ENCODE measurements around the gene GMNN.
"Not testable (repeated sequence)": the region's sequence is repeated elsewhere in the genome, so short reads cannot be mapped to it uniquely, and the experiment has no call there.

The GMNN gene

DNA sequence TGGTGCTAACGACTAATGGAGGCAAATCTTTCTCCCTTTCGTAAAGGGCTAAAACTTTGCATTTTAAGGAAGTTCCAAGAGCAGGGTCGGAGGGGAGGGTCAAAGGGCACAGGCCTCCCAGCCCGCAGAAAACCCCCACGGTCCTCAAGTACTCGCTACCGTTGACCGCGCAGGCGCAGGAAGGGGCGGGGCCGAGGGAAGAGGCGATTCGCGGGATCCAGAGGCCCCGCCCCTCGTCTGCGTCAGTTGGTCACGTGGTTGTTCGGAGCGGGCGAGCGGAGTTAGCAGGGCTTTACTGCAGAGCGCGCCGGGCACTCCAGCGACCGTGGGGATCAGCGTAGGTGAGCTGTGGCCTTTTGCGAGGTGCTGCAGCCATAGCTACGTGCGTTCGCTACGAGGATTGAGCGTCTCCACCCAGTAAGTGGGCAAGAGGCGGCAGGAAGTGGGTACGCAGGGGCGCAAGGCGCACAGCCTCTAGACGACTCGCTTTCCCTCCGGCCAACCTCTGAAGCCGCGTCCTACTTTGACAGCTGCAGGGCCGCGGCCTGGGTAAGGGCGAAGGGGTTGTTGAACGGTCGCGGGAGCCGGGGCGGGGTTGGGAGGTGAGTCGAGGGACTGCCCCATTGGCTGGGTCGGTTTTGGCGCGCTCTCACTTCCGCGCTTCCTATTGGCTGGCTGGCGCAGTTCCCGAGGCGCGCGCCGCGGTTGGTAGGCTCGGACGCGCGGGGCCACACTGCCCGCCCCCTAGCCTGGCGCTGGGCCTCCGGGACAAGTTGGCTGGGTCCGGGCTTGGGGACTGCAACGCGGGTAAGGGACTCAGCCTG, at the start of gene GMNN:
TSS of gene GMNN (plus strand) at position 242 of the 824 bp plus-strand sequence. CDS start 2,310 bp downstream, outside the sequence.
- H3K27me3 Mint-ChIP-seq (ENCODE audit: low read depth): no peaks in the 10 kb centered on the region
- H3K27ac Mint-ChIP-seq: peak within 1 kb of the TSS; percentile 97
- peaks cover 31% of the 10 kb centered on the region for H3K4me1 Mint-ChIP-seq (ENCODE audit: low read depth)
- H3K4me3 Mint-ChIP-seq: peak within 1 kb of the TSS; percentile 96
- peaks cover 8% of the 10 kb centered on the region for H3K36me3 Mint-ChIP-seq (ENCODE audit: low read depth)
- no peaks in the 10 kb centered on the region for H3K9me3 Mint-ChIP-seq

DNA sequence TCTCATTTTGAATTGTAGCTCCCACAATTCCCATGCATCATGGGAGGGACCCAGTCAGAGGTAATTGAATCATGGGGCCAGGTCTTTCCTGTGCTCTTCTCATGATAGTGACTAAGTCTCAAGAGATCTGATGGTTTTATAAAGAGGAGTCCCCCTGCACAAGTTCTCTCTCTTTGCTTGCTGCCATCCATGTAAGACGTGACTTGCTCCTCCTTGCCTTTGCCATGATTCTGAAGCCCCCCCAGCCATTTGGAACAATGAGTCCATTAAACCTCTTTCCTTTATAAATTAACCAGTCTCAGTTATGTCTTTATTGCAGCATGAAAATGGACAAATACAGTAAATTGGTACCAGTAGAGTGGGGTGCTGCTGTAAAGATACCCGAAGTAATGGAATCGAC, 44.1 kb upstream of the GMNN start:
- peaks cover 30% of the 10 kb centered on the region for H3K9me3 Mint-ChIP-seq
- H3K27me3 Mint-ChIP-seq (ENCODE audit: low read depth); H3K4me3 Mint-ChIP-seq; H3K36me3 Mint-ChIP-seq (ENCODE audit: low read depth); H3K27ac Mint-ChIP-seq; H3K4me1 Mint-ChIP-seq (ENCODE audit: low read depth): not testable (repeated sequence)

DNA sequence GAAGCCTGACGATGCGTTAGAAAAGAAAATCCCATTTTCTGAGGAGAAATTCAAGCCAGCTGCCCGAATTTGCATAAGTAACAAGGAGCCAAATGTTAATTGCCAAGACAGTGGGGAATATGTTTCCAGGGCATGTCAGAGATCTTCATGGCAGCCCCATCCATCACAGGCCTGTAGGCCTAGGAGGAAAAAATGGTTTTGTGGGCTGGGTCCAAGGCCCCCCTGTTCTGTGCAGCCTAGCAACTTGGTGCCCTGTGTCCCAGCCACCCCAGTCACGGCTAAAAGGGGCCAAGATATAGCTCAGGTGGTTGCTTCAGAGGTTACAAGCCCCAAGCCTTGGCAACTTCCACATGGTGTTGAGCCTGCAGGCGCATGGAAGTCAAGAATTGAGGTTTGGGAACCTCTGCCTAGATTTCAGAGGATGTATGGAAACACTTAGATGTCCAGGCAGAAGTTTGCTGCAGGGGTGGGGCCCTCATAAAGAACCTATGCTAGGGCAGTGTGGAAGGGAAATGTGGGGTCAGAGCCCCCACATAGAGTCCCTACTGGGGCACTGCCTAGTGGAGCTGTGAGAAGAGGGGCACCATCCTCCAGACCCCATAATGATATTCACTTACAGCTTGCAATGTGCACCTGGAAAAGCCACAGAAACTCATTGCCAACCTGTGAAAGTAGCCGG, 43.1 kb upstream of the GMNN start:
- H3K4me3 Mint-ChIP-seq; H3K4me1 Mint-ChIP-seq (ENCODE audit: low read depth); H3K27ac Mint-ChIP-seq; H3K36me3 Mint-ChIP-seq (ENCODE audit: low read depth); H3K27me3 Mint-ChIP-seq (ENCODE audit: low read depth): not testable (repeated sequence)
- peaks cover 30% of the 10 kb centered on the region for H3K9me3 Mint-ChIP-seq

DNA sequence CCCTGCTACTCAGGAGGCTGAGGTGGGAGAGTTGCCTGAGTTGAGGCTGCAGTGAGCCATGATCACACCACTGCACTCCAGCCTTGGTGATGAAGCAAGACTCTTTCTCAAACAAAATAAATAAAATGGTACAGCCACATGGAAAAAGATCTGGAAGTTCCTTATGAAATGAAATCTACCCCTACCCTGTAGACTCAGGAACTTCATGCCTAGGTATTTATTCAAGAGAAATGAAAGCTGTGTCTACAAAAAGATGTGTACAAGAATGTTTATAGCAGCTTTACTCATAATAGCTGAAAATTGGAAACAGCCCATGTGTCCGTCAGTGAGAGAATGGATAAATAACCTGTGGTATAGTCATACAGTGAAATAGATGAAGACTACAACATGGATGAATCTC, 40.6 kb upstream of the GMNN start:
- no peak overlapping the region for H3K4me3 Mint-ChIP-seq
- peaks cover 7% of the 10 kb centered on the region for H3K36me3 Mint-ChIP-seq (ENCODE audit: low read depth)
- peaks cover 8% of the 10 kb centered on the region for H3K27me3 Mint-ChIP-seq (ENCODE audit: low read depth)
- H3K9me3 Mint-ChIP-seq: peaks cover 25% of the 10 kb centered on the region
- H3K4me1 Mint-ChIP-seq (ENCODE audit: low read depth): peaks cover 5% of the 10 kb centered on the region
- no peak overlapping the region for H3K27ac Mint-ChIP-seq

DNA sequence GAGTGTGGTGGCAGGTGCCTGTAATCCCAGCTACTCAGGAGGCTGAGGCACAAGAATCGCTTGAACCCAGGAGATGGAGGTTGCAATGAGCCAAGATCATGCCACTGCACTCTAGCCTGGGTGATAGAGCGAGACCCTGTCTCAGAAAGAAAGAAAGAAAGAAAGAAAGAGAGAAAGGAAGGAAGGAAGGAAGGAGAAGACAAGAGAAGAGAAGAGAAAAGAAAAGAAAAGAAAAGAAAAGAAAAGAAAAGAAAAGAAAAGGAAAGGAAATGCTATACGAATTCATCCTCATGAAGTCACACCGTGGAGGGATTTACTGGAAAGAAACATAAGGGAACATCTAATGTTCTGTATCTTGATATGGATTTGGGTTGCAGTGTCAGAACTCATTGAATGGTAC, 40.0 kb upstream of the GMNN start:
- not testable (repeated sequence) for H3K27ac Mint-ChIP-seq; H3K27me3 Mint-ChIP-seq (ENCODE audit: low read depth); H3K4me1 Mint-ChIP-seq (ENCODE audit: low read depth); H3K4me3 Mint-ChIP-seq; H3K36me3 Mint-ChIP-seq (ENCODE audit: low read depth)
- peaks cover 22% of the 10 kb centered on the region for H3K9me3 Mint-ChIP-seq

DNA sequence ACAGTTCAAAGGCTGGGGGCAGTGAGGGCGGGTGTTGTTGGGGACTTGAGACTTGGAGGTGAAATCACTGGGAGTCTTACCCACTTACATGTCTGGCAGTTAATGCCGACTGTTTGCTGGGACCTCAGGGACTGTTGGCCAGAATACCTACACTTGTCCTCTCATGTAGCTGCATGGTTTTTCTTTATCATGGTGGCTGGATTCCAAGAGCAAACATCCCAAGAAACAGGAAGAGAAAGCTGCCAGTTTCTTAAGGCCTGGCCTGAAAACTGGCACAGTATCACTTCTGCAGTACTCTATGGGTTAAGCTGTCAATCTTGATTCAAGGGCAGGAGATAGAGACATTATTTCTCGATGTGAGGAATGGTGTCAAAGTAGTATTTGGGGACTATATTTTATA, 36.0 kb upstream of the GMNN start:
- Mint-ChIP-seq H3K9me3 (peaks cover 2% of the 10 kb centered on the region), H3K4me1 (ENCODE audit: low read depth) (peaks cover 17% of the 10 kb centered on the region), H3K27ac (no peak overlapping the region), H3K4me3 (no peak overlapping the region), H3K27me3 (ENCODE audit: low read depth) (no peaks in the 10 kb centered on the region), H3K36me3 (ENCODE audit: low read depth) (peaks cover 2% of the 10 kb centered on the region)

DNA sequence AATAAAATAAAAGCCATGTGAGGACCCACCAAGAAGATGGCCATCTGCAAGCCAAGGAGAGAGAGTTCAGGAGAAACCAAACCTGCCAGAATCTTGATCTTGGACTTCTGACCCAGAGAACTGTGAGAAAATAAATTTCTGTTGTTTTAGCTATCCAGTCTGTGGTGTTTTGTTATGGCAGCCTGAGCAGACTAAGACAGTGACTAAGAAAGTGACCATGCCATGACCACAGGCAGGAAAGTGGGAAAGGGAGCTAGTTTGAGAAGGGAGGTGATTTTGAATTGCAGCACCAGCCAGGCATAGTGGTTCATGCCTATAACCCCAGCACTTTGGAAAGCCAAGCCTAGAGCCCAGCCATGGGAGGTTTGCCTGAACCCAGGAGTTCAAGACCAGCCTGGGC, 33.9 kb upstream of the GMNN start:
- Mint-ChIP-seq H3K4me3 (no peak overlapping the region), H3K9me3 (peaks cover 2% of the 10 kb centered on the region), H3K36me3 (ENCODE audit: low read depth) (peaks cover 2% of the 10 kb centered on the region), H3K27me3 (ENCODE audit: low read depth) (no peaks in the 10 kb centered on the region), H3K4me1 (ENCODE audit: low read depth) (peaks cover 16% of the 10 kb centered on the region), H3K27ac (no peak overlapping the region)

DNA sequence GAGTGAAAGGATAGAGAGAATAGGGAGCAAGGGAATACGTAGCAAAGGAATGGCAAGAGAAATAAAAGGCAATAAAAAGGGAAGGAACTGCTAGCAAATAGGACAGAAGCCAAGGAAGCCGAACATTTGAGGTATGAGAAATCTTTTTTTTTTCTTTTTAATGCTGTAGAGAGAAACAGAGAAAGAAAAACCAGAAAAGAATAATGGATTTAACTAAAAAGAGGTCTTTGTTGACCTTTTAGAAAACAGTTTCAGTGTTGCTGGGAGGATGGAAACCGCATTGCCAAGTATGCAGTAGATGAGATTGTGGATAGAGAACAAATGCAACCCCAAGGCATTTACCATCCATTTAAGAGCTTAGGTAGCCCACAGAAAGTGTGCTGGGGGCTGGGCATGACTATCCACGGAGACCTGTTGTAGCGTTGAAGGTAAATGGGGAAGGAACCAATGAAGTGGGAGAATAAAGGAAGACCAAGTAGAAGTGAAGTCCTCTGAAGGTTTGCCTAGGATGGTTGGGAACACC, 32.5 kb upstream of the GMNN start:
- peaks cover 2% of the 10 kb centered on the region for H3K36me3 Mint-ChIP-seq (ENCODE audit: low read depth)
- H3K27ac Mint-ChIP-seq: no peak overlapping the region
- peaks cover 2% of the 10 kb centered on the region for H3K9me3 Mint-ChIP-seq
- no peak overlapping the region for H3K4me3 Mint-ChIP-seq
- H3K4me1 Mint-ChIP-seq (ENCODE audit: low read depth): peaks cover 15% of the 10 kb centered on the region
- no peaks in the 10 kb centered on the region for H3K27me3 Mint-ChIP-seq (ENCODE audit: low read depth)

DNA sequence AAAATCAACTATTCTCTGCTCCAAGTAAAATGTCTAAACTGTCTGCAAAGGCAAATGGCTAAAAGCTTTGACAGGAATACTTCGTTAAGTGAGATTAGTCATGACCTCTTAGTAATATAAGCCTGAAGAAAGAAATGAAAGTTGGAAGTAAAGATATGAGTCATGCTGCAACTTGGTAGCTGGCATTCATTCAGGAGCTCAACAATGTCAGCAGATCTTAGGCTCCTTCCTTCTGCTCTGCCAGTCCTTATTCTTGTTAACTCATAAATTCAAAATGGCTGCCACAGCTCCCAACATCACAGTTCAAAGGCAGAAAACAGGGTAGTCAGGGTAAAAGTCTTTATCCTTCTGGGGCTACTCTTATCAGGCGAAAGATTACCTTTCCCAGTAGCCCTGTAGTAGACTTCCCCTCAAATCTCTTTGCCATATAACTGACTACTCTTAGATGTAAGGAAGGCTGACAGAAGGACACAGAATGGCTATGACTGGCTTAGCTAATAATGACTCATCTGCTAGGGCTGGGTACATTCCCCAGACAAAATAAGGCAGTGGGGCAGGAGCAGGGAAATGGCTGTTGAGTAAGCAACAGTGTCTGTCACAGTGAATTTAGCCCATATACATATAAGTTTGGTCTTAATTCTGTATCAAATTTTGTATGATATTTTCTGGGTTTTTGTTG, 31.3 kb upstream of the GMNN start:
- H3K36me3 Mint-ChIP-seq (ENCODE audit: low read depth): peaks cover 2% of the 10 kb centered on the region
- H3K27me3 Mint-ChIP-seq (ENCODE audit: low read depth): no peaks in the 10 kb centered on the region
- H3K4me3 Mint-ChIP-seq: no peak overlapping the region
- no peak overlapping the region for H3K27ac Mint-ChIP-seq
- peaks cover 15% of the 10 kb centered on the region for H3K4me1 Mint-ChIP-seq (ENCODE audit: low read depth)
- peaks cover 2% of the 10 kb centered on the region for H3K9me3 Mint-ChIP-seq

DNA sequence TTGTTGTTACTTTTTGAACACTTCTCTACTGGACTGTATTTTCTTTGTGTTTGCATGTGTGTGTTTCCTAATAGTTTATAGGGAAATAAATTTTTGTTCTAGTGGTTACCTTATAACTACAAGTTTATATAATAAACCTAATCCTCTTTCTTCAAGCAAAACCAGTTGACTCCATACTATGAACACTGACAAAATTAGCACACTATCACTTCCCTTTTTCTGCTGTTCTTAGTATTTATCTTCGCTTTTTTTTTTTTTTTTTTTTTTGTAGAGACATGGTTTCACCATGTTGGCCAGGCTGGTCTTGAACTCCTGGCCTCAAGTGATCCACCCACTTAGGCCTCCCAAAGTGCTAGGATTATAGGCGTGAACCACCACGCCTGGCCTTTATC, 30.8 kb upstream of the GMNN start:
- no peak overlapping the region for H3K27ac Mint-ChIP-seq
- no peak overlapping the region for H3K4me3 Mint-ChIP-seq
- H3K36me3 Mint-ChIP-seq (ENCODE audit: low read depth): peaks cover 2% of the 10 kb centered on the region
- no peaks in the 10 kb centered on the region for H3K27me3 Mint-ChIP-seq (ENCODE audit: low read depth)
- H3K4me1 Mint-ChIP-seq (ENCODE audit: low read depth): peaks cover 15% of the 10 kb centered on the region
- H3K9me3 Mint-ChIP-seq: peaks cover 2% of the 10 kb centered on the region

DNA sequence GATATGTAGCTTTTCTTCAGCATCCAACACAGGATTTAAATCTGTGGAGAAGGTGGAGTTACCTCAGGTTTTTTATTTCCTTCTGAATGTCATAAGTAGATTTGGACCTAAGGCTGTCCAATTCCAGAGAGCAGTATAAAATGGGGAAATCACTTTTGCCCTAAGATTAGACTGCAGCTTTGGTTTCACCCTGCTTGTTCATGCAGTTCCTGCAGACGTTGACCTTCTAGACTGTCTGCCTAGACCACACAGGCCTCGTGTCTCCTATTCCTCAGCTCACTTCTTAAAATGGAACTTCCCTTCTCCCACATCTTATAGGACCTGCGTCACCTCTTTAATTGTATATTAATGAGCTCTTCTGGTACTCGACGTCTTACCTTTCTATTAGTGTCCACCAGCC, 29.8 kb upstream of the GMNN start:
- H3K27me3 Mint-ChIP-seq (ENCODE audit: low read depth): no peaks in the 10 kb centered on the region
- H3K36me3 Mint-ChIP-seq (ENCODE audit: low read depth): peaks cover 2% of the 10 kb centered on the region
- peaks cover 2% of the 10 kb centered on the region for H3K9me3 Mint-ChIP-seq
- peaks cover 16% of the 10 kb centered on the region for H3K4me1 Mint-ChIP-seq (ENCODE audit: low read depth)
- no peak overlapping the region for H3K27ac Mint-ChIP-seq
- H3K4me3 Mint-ChIP-seq: no peak overlapping the region

DNA sequence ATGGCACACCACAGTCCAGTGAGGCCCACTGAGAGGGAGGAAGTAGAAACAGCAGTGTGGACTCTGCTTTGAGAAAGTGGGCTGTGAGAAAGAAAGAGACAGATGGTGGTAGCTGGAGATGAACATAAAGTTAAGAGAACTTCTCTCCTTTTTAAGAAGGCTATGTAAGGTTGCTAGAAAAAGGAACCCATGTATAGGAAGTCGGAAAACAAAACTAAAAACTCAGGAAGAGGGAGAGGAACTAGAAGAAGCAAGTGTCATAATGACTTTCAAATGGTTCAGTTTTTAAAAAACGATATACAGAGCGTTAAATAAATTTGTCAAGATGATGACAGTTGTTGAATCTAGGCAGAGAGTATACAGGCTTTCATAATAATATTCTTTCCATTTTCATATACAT, 25.4 kb upstream of the GMNN start:
- Mint-ChIP-seq H3K4me1 (ENCODE audit: low read depth) (peaks cover 3% of the 10 kb centered on the region), H3K27me3 (ENCODE audit: low read depth) (peaks cover 11% of the 10 kb centered on the region), H3K36me3 (ENCODE audit: low read depth) (no peaks in the 10 kb centered on the region), H3K27ac (no peak overlapping the region), H3K9me3 (peaks cover 5% of the 10 kb centered on the region), H3K4me3 (no peak overlapping the region)

DNA sequence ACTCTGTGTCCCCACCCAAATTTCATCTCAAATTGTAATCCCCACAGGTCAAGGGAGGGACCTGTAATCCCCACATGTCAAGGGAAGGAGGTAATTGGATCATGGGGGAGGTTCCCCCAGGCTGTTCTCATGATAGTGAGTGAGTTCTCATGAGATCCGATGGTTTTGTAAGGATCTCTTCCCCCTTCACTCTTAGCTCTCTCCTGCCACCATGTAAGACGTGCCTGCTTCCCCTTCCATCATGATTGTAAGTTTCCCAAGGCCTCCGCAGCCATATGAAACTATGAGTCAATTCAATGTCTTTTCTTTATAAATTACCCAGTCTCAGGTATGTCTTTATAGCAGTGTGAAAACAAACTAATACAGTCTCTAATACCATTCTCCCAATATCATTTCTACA, 23.9 kb upstream of the GMNN start:
- not testable (repeated sequence) for H3K4me1 Mint-ChIP-seq (ENCODE audit: low read depth); H3K36me3 Mint-ChIP-seq (ENCODE audit: low read depth); H3K27ac Mint-ChIP-seq; H3K9me3 Mint-ChIP-seq; H3K4me3 Mint-ChIP-seq
- peaks cover 11% of the 10 kb centered on the region for H3K27me3 Mint-ChIP-seq (ENCODE audit: low read depth)

DNA sequence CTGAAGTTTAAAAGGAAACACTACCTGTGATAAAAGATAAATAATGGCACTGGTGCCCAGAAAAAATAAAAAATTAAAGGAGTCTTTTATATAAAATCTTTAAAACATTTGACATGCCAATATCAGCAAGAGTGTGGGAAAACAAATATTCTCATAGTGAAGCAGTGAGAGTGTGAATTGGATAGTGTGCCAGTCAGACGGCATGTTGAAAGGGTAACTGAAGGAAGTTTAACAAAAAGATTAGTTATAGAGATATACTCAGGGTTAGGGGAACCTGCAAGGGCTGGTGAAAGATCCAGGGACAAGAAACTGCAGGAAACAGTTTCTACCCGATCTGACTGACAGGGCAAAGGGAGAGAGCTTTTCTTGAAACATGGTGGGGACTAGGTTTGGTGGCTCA, 22.2 kb upstream of the GMNN start:
- Mint-ChIP-seq H3K4me3 (no peak overlapping the region), H3K27me3 (ENCODE audit: low read depth) (peaks cover 11% of the 10 kb centered on the region), H3K36me3 (ENCODE audit: low read depth) (no peaks in the 10 kb centered on the region), H3K27ac (no peak overlapping the region), H3K4me1 (ENCODE audit: low read depth) (peaks cover 2% of the 10 kb centered on the region), H3K9me3 (peaks cover 5% of the 10 kb centered on the region)

All from T-helper 1 cell treated with Interleukin-12 subunit alpha and Interleukin-12 subunit beta and Interleukin-4 antibody, amounts not matched to agents 30 μg/mL and 1 μg/mL, for 36 hours (primary cell).